ENCODE data around the gene KANK2.

DNA sequence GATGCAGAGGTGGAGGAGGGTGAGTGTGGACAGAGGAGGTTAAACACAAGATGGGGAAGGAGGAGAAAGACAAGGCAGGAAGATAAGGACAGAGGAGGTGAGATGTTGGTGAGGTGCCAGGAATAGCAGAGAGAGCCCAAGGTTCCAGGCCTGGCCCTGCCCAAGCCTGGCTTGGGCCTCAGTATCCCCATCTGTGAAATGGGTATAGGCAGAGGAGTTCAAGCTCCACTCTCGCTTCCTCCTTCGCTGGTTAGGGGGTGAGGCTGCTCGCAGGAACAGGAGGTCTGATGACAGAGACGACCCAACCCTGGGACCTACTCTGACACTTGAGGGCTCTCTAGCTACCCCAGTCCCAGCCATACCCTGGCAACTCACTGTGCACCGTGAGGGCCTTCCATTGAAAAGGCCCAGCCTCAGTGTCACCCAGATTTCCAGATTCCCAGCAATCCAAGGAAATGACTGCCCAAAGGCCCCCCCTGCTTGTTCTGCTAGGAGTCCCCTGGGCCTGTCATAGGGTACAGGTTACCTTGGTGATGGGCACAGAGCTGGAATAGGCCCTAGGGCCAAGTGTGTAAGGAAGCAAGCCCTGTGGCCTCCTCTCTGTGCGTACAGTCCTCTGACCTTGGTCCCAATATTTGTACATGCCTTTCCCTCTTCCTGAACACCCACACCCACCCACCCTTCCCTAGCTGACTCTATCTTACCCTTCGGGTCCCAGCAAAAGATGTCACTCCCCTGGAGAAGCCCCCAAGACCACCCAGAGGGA lies 33.5 kb upstream of the KANK2 start:
- TF ChIP-seq GATA3 (IDR thresholded peaks at IDR 0.05; ENCODE audit: low read depth, low read length) (no peak), GATA2 (IDR thresholded peaks at IDR 0.05; ENCODE audit: low read depth, low read length) (no peak)

Measured in SH-SY5Y (cell line).